Measurements from ENCODE around the gene ZBTB7C.

The ZBTB7C gene

GRCh38 chr18:48359626-48360025 is 49.6 kb downstream of the ZBTB7C start:
- H3K9me3 ChIP-seq (ENCODE audit: control insufficient read depth, insufficient read depth, low read depth, low read length), result no peaks in the 10 kb centered on the region
- H3K36me3 ChIP-seq (ENCODE audit: control insufficient read depth in 2 of 2, insufficient read depth in 1 of 2, low read length in 2 of 2), result no peaks in the 10 kb centered on the region
- H3K4me3 ChIP-seq (ENCODE audit: low read depth, low read length), result no peak overlapping the region
- H3K4me1 ChIP-seq (ENCODE audit: control insufficient read depth, insufficient read depth, low read length), result no peaks in the 10 kb centered on the region
- POLR2A ChIA-PET, result no interaction called here
- CTCF ChIA-PET, result interaction anchor here (0.8 kb wide), 1 partner anchor 137 kb away, joined by 3 read pairs; no protein-coding TSS in a partner anchor
- no peak for TF ChIP-seq ZNF529 (tag by site-specific recombination; IDR thresholded peaks at IDR 0.05; ENCODE audit: insufficient replicate concordance)
- TF ChIP-seq MZF1 (tag by site-specific recombination; IDR thresholded peaks at IDR 0.05; ENCODE audit: borderline replicate concordance), result no peak
- no peak for TF ChIP-seq ZNF248 (tag by site-specific recombination; IDR thresholded peaks at IDR 0.05)
- no peak for TF ChIP-seq ZNF654 (tag by site-specific recombination; IDR thresholded peaks at IDR 0.05; ENCODE audit: low read depth)
- no peak for TF ChIP-seq AEBP2 (tag by site-specific recombination; IDR thresholded peaks at IDR 0.05; ENCODE audit: borderline replicate concordance)
- no peak for TF ChIP-seq ZNF600 (tag by site-specific recombination; IDR thresholded peaks at IDR 0.05)
- no peak for TF ChIP-seq ZNF596 (tag by site-specific recombination; IDR thresholded peaks at IDR 0.05)
- TF ChIP-seq GFI1B (tag by site-specific recombination; IDR thresholded peaks at IDR 0.05), result no peak
- TF ChIP-seq KLF8 (tag by site-specific recombination; IDR thresholded peaks at IDR 0.05), result no peak
- no peak for TF ChIP-seq SP3 (tag by site-specific recombination; IDR thresholded peaks at IDR 0.05)
- no peak for TF ChIP-seq ZNF792 (tag by site-specific recombination; IDR thresholded peaks at IDR 0.05)
- TF ChIP-seq EGR2 (tag by site-specific recombination; IDR thresholded peaks at IDR 0.05; ENCODE audit: low read depth), result no peak
- TF ChIP-seq ZNF26 (tag by site-specific recombination; IDR thresholded peaks at IDR 0.05), result no peak
- no peak overlapping the region for H3K27ac ChIP-seq (ENCODE audit: extremely low read depth, low read depth, low read length)

- H3K27ac ChIP-seq (ENCODE audit: extremely low read depth, low read depth, low read length), result no peak overlapping the region
- ChIA-PET POLR2A (no interaction called here), CTCF (interaction anchor here (0.5 to 1.0 kb wide), 4 partner anchors 87 to 362 kb away, joined by 3 to 6 read pairs (median 4); no protein-coding TSS in a partner anchor)
- H3K4me3 ChIP-seq (ENCODE audit: low read depth, low read length), result no peak overlapping the region
- H3K36me3 ChIP-seq (ENCODE audit: control insufficient read depth in 2 of 2, insufficient read depth in 1 of 2, low read length in 2 of 2), result no peaks in the 10 kb centered on the region
- H3K4me1 ChIP-seq (ENCODE audit: control insufficient read depth, insufficient read depth, low read length), result no peaks in the 10 kb centered on the region
- no peaks in the 10 kb centered on the region for H3K9me3 ChIP-seq (ENCODE audit: control insufficient read depth, insufficient read depth, low read depth, low read length)
- no peak for TF ChIP-seq ZNF10 (tag by site-specific recombination; IDR thresholded peaks at IDR 0.05)
- TF ChIP-seq ZNF366 (tag by site-specific recombination; conservative IDR thresholded peaks at IDR 0.05), result no peak
- TF ChIP-seq ZNF266 (tag by site-specific recombination; IDR thresholded peaks at IDR 0.05; ENCODE audit: low read depth), result no peak
- TF ChIP-seq ZNF580 (tag by site-specific recombination; IDR thresholded peaks at IDR 0.05), result no peak
- no peak for TF ChIP-seq ZNF157 (tag by site-specific recombination; IDR thresholded peaks at IDR 0.05)
- TF ChIP-seq ZNF311 (tag by site-specific recombination; IDR thresholded peaks at IDR 0.05; ENCODE audit: borderline replicate concordance), result no peak
- no peak for TF ChIP-seq ZBTB7A (tag by site-specific recombination; IDR thresholded peaks at IDR 0.05; ENCODE audit: low read depth)
- TF ChIP-seq ZNF223 (tag by site-specific recombination; IDR thresholded peaks at IDR 0.05), result no peak
- TF ChIP-seq ZSCAN4 (tag by site-specific recombination; IDR thresholded peaks at IDR 0.05), result no peak
- no peak for TF ChIP-seq MYNN (tag by site-specific recombination; IDR thresholded peaks at IDR 0.05; ENCODE audit: borderline replicate concordance)
- TF ChIP-seq ZNF624 (tag by site-specific recombination; IDR thresholded peaks at IDR 0.05), result no peak
- TF ChIP-seq ZNF133 (tag by site-specific recombination; IDR thresholded peaks at IDR 0.05), result no peak
- no peak for TF ChIP-seq ZFP3 (tag by site-specific recombination; IDR thresholded peaks at IDR 0.05; ENCODE audit: low read depth)
- no peak for TF ChIP-seq REST (tag by site-specific recombination; IDR thresholded peaks at IDR 0.05)
- no peak for TF ChIP-seq ZNF510 (tag by site-specific recombination; IDR thresholded peaks at IDR 0.05; ENCODE audit: insufficient replicate concordance)
- no peak for TF ChIP-seq ZNF248 (tag by site-specific recombination; IDR thresholded peaks at IDR 0.05)
Measured at GRCh38 chr18:48358868-48359267, 50.3 kb downstream of the ZBTB7C start.
